Thoracic aorta (tissue), 2 donors: ENCODE measurements around the gene ENAM. TPM values are rescaled to one million over a fixed set of nuclear protein-coding genes. Genes with fewer than 3 reads are reported as not detected.

Source experiments
- ATAC-seq: fragments of 150-250 bp; one replicate; pipeline ENCODE4 v1.8.0; 2017; ENCODE audit warnings: low read depth; ENCODE audit not compliant: insufficient number of reproducible peaks, low FRiP score
- DNase-seq: peaks from one replicate; pipeline ENCODE4 v3.0.0-alpha.2; 2020; ENCODE audit warnings: low spot score
- H3K27ac ChIP-seq, 2 donors: fragments of 200-600 bp; sonication (generic); 1 replicate in 1 of 2; 2 replicates in 1 of 2; pipeline ENCODE4 v1.5.1; 2016; ENCODE audit warnings: mild to moderate bottlenecking in 2 of 2, moderate library complexity in 2 of 2
- H3K27me3 ChIP-seq: fragments of 200-600 bp; sonication (generic); replicated peaks from 2 replicates; pipeline ENCODE4 v1.6.0; 2016; ENCODE audit warnings: mild to moderate bottlenecking; ENCODE audit not compliant: insufficient read depth
- H3K36me3 ChIP-seq: fragments of 200-600 bp; sonication (generic); one replicate; pipeline ENCODE4 v1.5.1; 2016
- H3K4me1 ChIP-seq, 2 donors: fragments of 200-600 bp; sonication (generic); 1 replicate in 1 of 2; 2 replicates in 1 of 2; pipeline versions ENCODE4 v1.5.1 to v1.6.0; 2016; ENCODE audit warnings: low read depth in 2 of 2, mild to moderate bottlenecking in 1 of 2; ENCODE audit not compliant: control insufficient read depth in 1 of 2
- H3K4me3 ChIP-seq: fragments of 200-600 bp; sonication (generic); 2 replicates; pipeline ENCODE4 v1.5.1; 2016; ENCODE audit warnings: mild to moderate bottlenecking
- H3K9me3 ChIP-seq: fragments of 200-600 bp; sonication (generic); 2 replicates; pipeline ENCODE4 v1.5.1; 2016
- total RNA-seq, 2 donors: library from RNA; depleted of rRNA; stranded (reverse); fragments of >200 nt; gene quantifications; one replicate each; pipeline versions ENCODE4 v1.1.0 to v1.2.3, GENCODE V29; 2016
- TF ChIP-seq, protein P1 (sequence below): fragments of 200-600 bp; sonication (generic); IDR thresholded peaks from one replicate; pipeline ENCODE4 v1.5.1; 2019; ENCODE audit warnings: antibody characterized with exemption

Gene ENAM
- total RNA-seq, 2 donors from 2014 or later: not detected

DNA sequence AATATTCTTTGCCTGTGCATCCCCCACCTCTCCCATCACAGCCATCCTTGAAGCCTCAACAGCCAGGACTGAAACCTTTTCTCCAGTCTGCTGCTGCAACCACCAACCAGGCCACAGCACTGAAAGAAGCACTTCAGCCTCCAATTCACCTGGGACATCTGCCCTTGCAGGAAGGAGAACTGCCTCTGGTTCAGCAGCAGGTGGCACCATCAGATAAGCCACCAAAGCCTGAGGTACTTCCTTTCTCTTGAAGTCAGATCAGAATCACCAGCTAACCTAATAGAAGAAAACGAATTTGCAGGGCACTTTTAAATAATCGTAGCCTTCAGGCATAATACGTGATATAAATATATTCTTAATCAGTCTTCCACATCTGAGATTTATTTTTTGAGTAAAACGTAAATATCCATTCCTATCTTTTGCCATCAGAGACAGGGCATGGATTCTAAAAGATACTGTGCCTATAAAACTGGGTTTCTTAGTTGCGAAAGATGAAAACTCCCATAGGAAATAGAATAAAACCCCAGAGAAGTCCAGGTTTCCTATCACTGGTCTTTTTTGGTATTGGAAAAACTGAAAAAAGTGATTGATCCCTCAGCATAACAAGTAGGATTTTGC is 27.0 kb upstream of the ENAM start:
- no peaks in the 10 kb centered on the region for H3K36me3 ChIP-seq
- no peaks in the 10 kb centered on the region for H3K27me3 ChIP-seq
- H3K4me3 ChIP-seq: no peak overlapping the region
- no peak for ATAC-seq
- no peaks in the 10 kb centered on the region for H3K9me3 ChIP-seq
- peaks cover 0 to 5% of the 10 kb centered on the region in 2 donors for H3K4me1 ChIP-seq
- DNase-seq: no peak
- H3K27ac ChIP-seq: no peak overlapping the region
- TF ChIP-seq, protein P1, sequence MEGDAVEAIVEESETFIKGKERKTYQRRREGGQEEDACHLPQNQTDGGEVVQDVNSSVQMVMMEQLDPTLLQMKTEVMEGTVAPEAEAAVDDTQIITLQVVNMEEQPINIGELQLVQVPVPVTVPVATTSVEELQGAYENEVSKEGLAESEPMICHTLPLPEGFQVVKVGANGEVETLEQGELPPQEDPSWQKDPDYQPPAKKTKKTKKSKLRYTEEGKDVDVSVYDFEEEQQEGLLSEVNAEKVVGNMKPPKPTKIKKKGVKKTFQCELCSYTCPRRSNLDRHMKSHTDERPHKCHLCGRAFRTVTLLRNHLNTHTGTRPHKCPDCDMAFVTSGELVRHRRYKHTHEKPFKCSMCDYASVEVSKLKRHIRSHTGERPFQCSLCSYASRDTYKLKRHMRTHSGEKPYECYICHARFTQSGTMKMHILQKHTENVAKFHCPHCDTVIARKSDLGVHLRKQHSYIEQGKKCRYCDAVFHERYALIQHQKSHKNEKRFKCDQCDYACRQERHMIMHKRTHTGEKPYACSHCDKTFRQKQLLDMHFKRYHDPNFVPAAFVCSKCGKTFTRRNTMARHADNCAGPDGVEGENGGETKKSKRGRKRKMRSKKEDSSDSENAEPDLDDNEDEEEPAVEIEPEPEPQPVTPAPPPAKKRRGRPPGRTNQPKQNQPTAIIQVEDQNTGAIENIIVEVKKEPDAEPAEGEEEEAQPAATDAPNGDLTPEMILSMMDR: peak; percentile 58

DNA sequence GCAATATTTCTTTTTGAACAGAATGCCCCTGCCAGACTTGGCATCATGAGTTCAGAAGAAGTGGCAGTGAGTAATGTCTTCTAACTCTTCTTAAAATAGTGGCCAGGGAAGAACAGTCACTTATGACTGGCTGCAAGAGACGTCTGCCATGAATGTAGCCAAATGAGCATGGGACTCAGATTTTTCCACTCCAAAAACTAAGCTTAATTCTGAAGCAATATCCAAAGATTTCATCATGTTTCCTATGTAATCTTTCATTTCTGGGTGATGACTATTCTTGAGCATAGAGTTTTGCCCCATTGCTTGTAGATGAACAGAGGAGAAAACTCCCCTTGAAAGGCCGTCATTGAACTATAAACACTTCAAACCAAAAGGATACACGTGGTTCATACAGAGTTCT is 24.7 kb upstream of the ENAM start:
- H3K27ac ChIP-seq: peak overlapping the region in 1 of 2 donors; percentile 31
- ATAC-seq: peak; percentile 84
- H3K27me3 ChIP-seq: no peaks in the 10 kb centered on the region
- no peak for DNase-seq
- peaks cover 0 to 5% of the 10 kb centered on the region in 2 donors for H3K4me1 ChIP-seq
- no peaks in the 10 kb centered on the region for H3K36me3 ChIP-seq
- H3K4me3 ChIP-seq: no peak overlapping the region
- H3K9me3 ChIP-seq: no peaks in the 10 kb centered on the region
- TF ChIP-seq, protein P1: no peak

DNA sequence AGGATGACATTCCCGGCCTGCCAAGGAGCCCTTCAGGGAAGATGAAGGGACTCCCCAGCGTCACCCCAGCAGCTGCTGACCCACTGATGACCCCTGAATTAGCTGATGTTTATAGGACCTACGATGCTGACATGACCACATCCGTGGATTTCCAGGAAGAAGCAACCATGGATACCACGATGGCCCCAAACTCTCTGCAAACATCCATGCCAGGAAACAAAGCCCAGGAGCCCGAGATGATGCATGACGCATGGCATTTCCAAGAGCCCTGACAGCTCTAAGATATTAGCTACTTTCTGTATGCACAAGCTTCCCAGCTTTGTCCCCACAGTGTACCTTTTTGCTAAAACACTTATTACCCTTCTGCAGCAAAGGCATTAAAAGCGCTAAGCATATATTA is 22.1 kb upstream of the ENAM start:
- no peak overlapping the region for H3K27ac ChIP-seq
- peaks cover 0 to 5% of the 10 kb centered on the region in 2 donors for H3K4me1 ChIP-seq
- H3K36me3 ChIP-seq: no peaks in the 10 kb centered on the region
- ATAC-seq: no peak
- no peak for DNase-seq
- H3K27me3 ChIP-seq: no peaks in the 10 kb centered on the region
- H3K9me3 ChIP-seq: no peaks in the 10 kb centered on the region
- TF ChIP-seq, protein P1: no peak
- H3K4me3 ChIP-seq: no peak overlapping the region

DNA sequence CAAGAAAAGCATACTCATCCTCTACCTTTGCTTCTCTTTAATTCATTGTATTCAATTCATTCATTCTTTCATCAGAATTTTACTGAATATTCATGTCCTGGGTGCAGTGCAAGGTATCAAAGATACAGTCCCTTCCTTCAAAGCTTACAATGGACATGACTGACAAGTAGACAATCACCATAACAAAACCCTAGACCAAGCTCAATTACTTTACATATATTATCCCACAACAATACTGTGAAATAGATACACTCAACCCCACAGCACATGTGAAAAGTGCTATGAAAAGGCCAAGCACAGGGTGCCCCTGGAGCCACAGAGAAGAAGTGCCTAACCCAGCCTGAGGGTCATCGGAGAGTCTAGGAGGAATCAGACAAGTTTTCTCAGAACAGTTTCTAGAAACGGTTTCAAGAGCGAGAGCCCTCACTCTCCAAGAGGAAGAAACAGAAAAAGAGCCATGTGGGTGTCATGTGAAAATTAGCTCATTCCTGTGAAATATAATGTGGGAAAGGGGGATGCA is 21.1 kb upstream of the ENAM start:
- Histone ChIP-seq H3K27ac (no peak overlapping the region), H3K9me3 (no peaks in the 10 kb centered on the region), H3K27me3 (no peaks in the 10 kb centered on the region), H3K4me1 (peaks cover 0 to 5% of the 10 kb centered on the region in 2 donors), H3K4me3 (no peak overlapping the region), H3K36me3 (no peaks in the 10 kb centered on the region)
- no peak for ATAC-seq
- DNase-seq: no peak
- TF ChIP-seq, protein P1: no peak

DNA sequence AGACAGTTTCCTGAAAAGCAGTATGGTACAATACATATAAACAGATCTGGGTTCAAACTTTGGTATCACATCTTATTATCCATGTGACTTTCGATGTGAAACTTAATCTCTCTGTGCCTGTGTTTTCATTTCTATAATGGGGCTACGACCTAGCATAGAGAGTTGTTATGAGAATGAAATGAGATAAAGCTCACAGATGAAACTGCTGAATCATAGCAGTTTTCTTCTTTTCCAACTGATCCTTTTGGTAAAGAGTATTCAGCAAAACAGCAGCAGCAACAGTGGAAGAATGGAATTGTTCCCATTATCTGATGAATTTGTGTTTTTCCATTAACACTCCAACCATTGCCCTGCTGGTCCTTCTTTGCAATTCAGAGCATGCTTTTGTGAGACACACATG is 20.2 kb upstream of the ENAM start:
- peaks cover 0 to 5% of the 10 kb centered on the region in 2 donors for H3K4me1 ChIP-seq
- no peak overlapping the region for H3K27ac ChIP-seq
- H3K9me3 ChIP-seq: no peaks in the 10 kb centered on the region
- TF ChIP-seq, protein P1: no peak
- H3K36me3 ChIP-seq: no peaks in the 10 kb centered on the region
- H3K27me3 ChIP-seq: no peaks in the 10 kb centered on the region
- no peak overlapping the region for H3K4me3 ChIP-seq
- ATAC-seq: no peak
- DNase-seq: no peak
